Esophagus mucosa (tissue), 1 donor: ENCODE data around the gene KLRB1. TPM values are rescaled to one million over a fixed set of nuclear protein-coding genes. Genes with fewer than 3 reads are reported as not detected.
"Not testable (repeated sequence)": the region's sequence is repeated elsewhere in the genome, so short reads cannot be mapped to it uniquely, and the experiment has no call there.

ENCODE experiments used
- ATAC-seq: fragments of 200-7000 bp; cut with Tn5 transposase; one replicate; pipeline ENCODE4 v1.9.1; 2020
- total RNA-seq: library from RNA; stranded (reverse); gene quantifications from one replicate; pipeline ENCODE4 v1.2.4, GENCODE V29; 2023
- donor health status: DM: yes; HTN: yes; CAD: no.

The KLRB1 gene
- 0.56 TPM for total RNA-seq

- no peak for ATAC-seq
Observed at GRCh38 chr12:9607716-9608115, at the start of gene KLRB1. KLRB1 (minus strand) TSS chr12:9607916; CDS start chr12:9607839, 77 bp downstream.

- no peak for ATAC-seq
Observed at GRCh38 chr12:9651265-9651729, 43.6 kb upstream of the KLRB1 start.

GRCh38 chr12:9650151-9650576 is 42.4 kb upstream of the KLRB1 start:
- ATAC-seq = no peak

- ATAC-seq = no peak
Observed at GRCh38 chr12:9649532-9649940, 41.8 kb upstream of the KLRB1 start.

- peak; percentile 3 for ATAC-seq
Observed at GRCh38 chr12:9648701-9649531, 41.2 kb upstream of the KLRB1 start.

GRCh38 chr12:9647825-9648700 is 40.3 kb upstream of the KLRB1 start:
- peak; percentile 88 for ATAC-seq

GRCh38 chr12:9646794-9647781 is 39.4 kb upstream of the KLRB1 start:
- ATAC-seq = no peak

GRCh38 chr12:9644985-9645551 is 37.4 kb upstream of the KLRB1 start:
- ATAC-seq = not testable (repeated sequence)

GRCh38 chr12:9643266-9643660 is 35.5 kb upstream of the KLRB1 start:
- ATAC-seq = no peak

GRCh38 chr12:9642606-9643265 is 35.0 kb upstream of the KLRB1 start:
- no peak for ATAC-seq

GRCh38 chr12:9640024-9640423 is 32.3 kb upstream of the KLRB1 start:
- ATAC-seq = no peak

- no peak for ATAC-seq
Observed at GRCh38 chr12:9636851-9637206, 29.1 kb upstream of the KLRB1 start.

GRCh38 chr12:9636150-9636850 is 28.6 kb upstream of the KLRB1 start:
- no peak for ATAC-seq

- no peak for ATAC-seq
Observed at GRCh38 chr12:9634969-9635754, 27.4 kb upstream of the KLRB1 start.

- ATAC-seq = peak; percentile 73
Observed at GRCh38 chr12:9634177-9634803, 26.6 kb upstream of the KLRB1 start.

- ATAC-seq = no peak
Observed at GRCh38 chr12:9632766-9633165, 25.1 kb upstream of the KLRB1 start.

GRCh38 chr12:9626821-9627220 is 19.1 kb upstream of the KLRB1 start:
- ATAC-seq = no peak

- no peak for ATAC-seq
Observed at GRCh38 chr12:9626291-9626690, 18.6 kb upstream of the KLRB1 start.

GRCh38 chr12:9625019-9625418 is 17.3 kb upstream of the KLRB1 start:
- peak; percentile 92 for ATAC-seq
